ENCODE data around the gene ANGEL1.

- TF ChIP-seq CTCF (conservative IDR thresholded peaks at IDR 0.05; ENCODE audit: low read depth in 2 of 2) (no peak), NANOG (IDR thresholded peaks at IDR 0.05; ENCODE audit: borderline replicate concordance) (no peak), CREB1 (CRISPR knock-in tag; IDR thresholded peaks at IDR 0.05; ENCODE audit: low read depth) (no peak), EZH2 (IDR thresholded peaks at IDR 0.05; ENCODE audit: low read depth, unreplicated experiment) (no peak), EZH2phosphoT487 (IDR thresholded peaks at IDR 0.05; ENCODE audit: unreplicated experiment) (no peak)
- TF ChIP-seq, protein P1, sequence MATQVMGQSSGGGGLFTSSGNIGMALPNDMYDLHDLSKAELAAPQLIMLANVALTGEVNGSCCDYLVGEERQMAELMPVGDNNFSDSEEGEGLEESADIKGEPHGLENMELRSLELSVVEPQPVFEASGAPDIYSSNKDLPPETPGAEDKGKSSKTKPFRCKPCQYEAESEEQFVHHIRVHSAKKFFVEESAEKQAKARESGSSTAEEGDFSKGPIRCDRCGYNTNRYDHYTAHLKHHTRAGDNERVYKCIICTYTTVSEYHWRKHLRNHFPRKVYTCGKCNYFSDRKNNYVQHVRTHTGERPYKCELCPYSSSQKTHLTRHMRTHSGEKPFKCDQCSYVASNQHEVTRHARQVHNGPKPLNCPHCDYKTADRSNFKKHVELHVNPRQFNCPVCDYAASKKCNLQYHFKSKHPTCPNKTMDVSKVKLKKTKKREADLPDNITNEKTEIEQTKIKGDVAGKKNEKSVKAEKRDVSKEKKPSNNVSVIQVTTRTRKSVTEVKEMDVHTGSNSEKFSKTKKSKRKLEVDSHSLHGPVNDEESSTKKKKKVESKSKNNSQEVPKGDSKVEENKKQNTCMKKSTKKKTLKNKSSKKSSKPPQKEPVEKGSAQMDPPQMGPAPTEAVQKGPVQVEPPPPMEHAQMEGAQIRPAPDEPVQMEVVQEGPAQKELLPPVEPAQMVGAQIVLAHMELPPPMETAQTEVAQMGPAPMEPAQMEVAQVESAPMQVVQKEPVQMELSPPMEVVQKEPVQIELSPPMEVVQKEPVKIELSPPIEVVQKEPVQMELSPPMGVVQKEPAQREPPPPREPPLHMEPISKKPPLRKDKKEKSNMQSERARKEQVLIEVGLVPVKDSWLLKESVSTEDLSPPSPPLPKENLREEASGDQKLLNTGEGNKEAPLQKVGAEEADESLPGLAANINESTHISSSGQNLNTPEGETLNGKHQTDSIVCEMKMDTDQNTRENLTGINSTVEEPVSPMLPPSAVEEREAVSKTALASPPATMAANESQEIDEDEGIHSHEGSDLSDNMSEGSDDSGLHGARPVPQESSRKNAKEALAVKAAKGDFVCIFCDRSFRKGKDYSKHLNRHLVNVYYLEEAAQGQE (IDR thresholded peaks at IDR 0.05; ENCODE audit: unreplicated experiment), result no peak
Measured at GRCh38 chr14:76855066-76855465, 42.4 kb upstream of the ANGEL1 start.
